ENCODE results near the gene RASGRF2. TPM values are rescaled to one million over a fixed set of nuclear protein-coding genes. Genes with fewer than 3 reads are reported as not detected.

Gene RASGRF2
- total and polyA plus RNA-seq, 9 of the 15 experiments (the other 6 are each of a cell fraction or from before 2014, with no cell fraction given): 0.01 to 0.22 (median 0.08) TPM; not detected in 2

DNA sequence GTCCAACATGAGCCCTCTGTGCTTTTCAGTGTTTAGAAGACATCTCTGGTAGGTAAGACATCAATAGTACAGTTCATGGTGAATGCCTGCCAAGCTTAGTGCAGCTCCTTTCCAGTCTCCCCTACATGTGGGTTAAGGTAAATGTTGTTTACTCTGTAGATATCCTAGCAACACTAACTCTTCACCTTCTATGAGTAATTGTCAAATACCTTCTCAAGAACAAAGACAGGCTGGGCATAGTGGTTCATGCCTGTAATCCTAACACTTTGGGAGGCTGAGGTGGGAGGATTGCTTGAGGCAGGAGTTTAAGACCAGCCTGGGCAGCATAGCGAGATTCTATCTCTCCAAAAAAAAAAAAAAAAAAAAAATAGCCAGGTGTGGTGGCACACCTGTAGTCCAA, 18.7 kb upstream of the RASGRF2 start (continued):
- TF ChIP-seq TOE1 (IDR thresholded peaks at IDR 0.05; ENCODE audit: borderline replicate concordance): no peak
- TF ChIP-seq TOE1 (CRISPR knock-in tag; IDR thresholded peaks at IDR 0.05; ENCODE audit: borderline replicate concordance, low read depth): no peak
- TF ChIP-seq KLF16 (IDR thresholded peaks at IDR 0.05): no peak
- no peak for TF ChIP-seq ZNF444 (CRISPR knock-in tag; IDR thresholded peaks at IDR 0.05)
- no peak for TF ChIP-seq ZNF589 (CRISPR knock-in tag; IDR thresholded peaks at IDR 0.05; ENCODE audit: low read depth)
- no peak for TF ChIP-seq ZBTB9 (CRISPR knock-in tag; IDR thresholded peaks at IDR 0.05)
- no peak for TF ChIP-seq ZNF133 (CRISPR knock-in tag; IDR thresholded peaks at IDR 0.05)
- TF ChIP-seq RNF219 (CRISPR knock-in tag; IDR thresholded peaks at IDR 0.05): no peak
- TF ChIP-seq E2F6 (IDR thresholded peaks at IDR 0.05; ENCODE audit: borderline replicate concordance in 1 of 2, extremely low read depth in 1 of 2, insufficient read depth in 1 of 2, insufficient read length in 1 of 2, low read depth in 1 of 2, low read length in 1 of 2, poor library complexity in 1 of 2, severe bottlenecking in 1 of 2): no peak
- TF ChIP-seq ZKSCAN1 (IDR thresholded peaks at IDR 0.05; ENCODE audit: low read depth, low read length): no peak
- no peak for TF ChIP-seq MCM7 (IDR thresholded peaks at IDR 0.05)

All from K562 (cell line).